ENCODE data around the gene XIRP1.

DNA sequence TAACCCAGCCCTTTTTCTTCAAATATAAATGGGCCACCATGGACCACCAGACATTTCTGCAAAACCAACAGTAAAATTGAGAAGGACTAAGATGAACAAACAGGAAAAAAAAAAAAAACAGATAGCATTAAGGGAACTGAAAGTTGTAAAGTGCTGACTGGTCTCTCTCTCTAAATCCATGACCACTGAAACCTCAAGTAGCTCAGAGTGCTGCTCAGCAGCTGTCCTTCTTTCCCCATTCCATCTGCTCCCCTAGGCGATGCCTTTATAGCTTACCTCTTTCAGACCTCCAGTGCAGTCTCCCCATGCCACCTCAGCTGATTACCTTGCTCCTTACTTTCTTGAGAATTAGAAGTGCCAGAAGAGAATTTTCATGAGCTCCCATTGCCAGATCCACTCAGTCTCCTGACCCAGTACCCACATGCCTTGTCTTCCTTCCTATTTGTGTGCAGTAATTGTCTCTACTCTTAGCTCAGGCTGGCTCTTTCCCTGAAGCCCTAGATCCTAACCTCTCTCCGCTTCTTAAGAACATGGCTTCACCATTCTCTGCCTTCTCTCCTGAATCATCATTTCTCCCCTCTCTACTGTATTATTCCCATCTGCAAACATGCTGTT, 23.9 kb upstream of the XIRP1 start:
- TF ChIP-seq, protein P1, sequence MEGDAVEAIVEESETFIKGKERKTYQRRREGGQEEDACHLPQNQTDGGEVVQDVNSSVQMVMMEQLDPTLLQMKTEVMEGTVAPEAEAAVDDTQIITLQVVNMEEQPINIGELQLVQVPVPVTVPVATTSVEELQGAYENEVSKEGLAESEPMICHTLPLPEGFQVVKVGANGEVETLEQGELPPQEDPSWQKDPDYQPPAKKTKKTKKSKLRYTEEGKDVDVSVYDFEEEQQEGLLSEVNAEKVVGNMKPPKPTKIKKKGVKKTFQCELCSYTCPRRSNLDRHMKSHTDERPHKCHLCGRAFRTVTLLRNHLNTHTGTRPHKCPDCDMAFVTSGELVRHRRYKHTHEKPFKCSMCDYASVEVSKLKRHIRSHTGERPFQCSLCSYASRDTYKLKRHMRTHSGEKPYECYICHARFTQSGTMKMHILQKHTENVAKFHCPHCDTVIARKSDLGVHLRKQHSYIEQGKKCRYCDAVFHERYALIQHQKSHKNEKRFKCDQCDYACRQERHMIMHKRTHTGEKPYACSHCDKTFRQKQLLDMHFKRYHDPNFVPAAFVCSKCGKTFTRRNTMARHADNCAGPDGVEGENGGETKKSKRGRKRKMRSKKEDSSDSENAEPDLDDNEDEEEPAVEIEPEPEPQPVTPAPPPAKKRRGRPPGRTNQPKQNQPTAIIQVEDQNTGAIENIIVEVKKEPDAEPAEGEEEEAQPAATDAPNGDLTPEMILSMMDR (conservative IDR thresholded peaks at IDR 0.05 in 1 of 2, IDR thresholded peaks at IDR 0.05 in 1 of 2; ENCODE audit: low read depth in 1 of 2, low read length in 2 of 2) = no peak
- no peak for TF ChIP-seq EZH2 (IDR thresholded peaks at IDR 0.05; ENCODE audit: low read length, missing control alignments)

All from fibroblast of lung (primary cell).